ELF-1 (cell line): Measurements from ENCODE around the gene CALCOCO1.
"Not testable (repeated sequence)": the region's sequence is repeated elsewhere in the genome, so short reads cannot be mapped to it uniquely, and the experiment has no call there.

Source experiments
- DNase-seq: peaks from one replicate; pipeline ENCODE4 v3.0.0-alpha.2; 2016; ENCODE audit warnings: low read depth, low spot score

Gene CALCOCO1

DNA sequence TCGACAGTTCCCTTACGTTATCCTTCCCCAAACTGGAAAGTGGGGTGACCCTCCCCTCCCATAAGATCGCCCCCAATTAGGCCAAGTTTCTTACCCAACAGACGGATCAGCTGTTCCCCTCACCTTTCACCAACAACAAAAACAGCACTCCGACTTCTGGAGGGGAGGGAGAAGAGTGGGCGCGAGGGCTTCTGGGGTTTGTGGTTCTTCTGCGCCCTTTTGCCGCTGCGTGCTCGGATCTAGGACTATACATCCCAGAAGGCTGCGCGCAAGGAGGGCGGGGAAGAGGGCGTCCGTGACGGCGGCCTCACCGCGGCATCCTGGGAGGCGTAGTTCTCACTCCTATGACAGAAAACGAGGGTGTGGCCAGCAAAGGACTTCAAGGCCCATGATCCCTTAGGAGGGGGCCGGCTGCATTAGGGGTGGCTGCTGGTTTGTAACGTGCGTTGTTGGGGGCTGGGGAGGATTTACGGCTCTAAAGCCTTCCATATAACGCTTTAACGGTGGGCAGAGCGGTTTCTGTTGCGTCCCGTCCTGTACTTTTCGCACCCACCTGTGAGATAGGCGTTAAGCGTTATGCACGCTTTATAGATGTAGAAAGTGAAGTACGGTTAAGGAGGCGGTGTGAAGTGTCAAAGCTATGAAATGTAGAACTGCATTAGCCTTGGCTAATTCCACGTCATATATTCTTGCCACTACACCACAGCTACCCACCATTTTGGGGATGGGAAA lies at the start of gene CALCOCO1:
TSS of gene CALCOCO1 (minus strand) at position 143 of the 732 bp plus-strand sequence. CDS start 2,210 bp downstream, outside the sequence.
- peak; percentile 99 for DNase-seq

GRCh38 chr12:53776872-53777271 lies 49.6 kb upstream of the CALCOCO1 start:
- DNase-seq, result no peak

- DNase-seq, result no peak
Measured at GRCh38 chr12:53775478-53776145, 48.4 kb upstream of the CALCOCO1 start.

GRCh38 chr12:53770281-53770680 lies 43.0 kb upstream of the CALCOCO1 start:
- no peak for DNase-seq

DNA sequence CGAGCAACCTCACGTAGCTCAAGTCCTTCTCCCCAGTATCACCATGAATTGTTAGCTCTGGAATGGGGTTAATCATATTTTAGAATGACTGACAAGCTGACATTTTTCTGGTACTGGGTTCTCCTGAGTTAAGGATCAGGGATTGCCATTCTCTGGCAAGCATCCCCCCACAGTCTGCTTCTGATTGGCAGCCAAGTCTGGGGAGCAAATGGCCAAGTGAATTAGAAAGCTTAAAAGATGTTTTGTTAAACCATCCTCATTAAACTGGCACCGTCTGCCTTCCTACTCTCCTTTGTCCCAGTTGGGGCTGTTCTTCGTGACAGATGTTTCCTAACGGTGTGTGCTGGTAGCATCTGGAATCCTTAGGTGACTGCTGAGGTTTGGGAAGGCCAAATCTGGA lies 41.7 kb upstream of the CALCOCO1 start:
- DNase-seq, result no peak

- DNase-seq, result no peak
Measured at GRCh38 chr12:53766881-53767280, 39.6 kb upstream of the CALCOCO1 start.

GRCh38 chr12:53765891-53766290 lies 38.6 kb upstream of the CALCOCO1 start:
- no peak for DNase-seq

DNA sequence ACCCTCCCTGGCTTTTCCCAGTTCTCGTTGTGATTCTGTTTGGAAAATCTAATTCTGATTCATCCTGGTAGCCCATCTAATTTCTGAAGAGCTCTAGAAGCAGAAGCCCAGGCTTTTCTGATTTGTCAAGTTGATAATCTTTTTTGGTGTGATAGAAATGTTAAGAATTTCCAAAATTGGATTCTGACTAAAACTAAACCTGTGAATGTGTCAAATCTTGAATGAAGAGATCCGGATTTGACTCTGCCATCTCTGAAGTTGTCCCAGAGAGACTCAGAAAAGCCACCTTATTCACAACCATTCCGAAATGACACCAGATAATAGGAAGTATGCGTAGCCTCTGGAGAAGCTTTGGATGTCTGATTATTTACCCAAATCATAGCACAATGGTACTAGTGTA lies 37.4 kb upstream of the CALCOCO1 start:
- DNase-seq, result no peak

GRCh38 chr12:53762793-53763192 lies 35.5 kb upstream of the CALCOCO1 start:
- not testable (repeated sequence) for DNase-seq

- no peak for DNase-seq
Measured at GRCh38 chr12:53761306-53761705, 34.1 kb upstream of the CALCOCO1 start.

- no peak for DNase-seq
Measured at GRCh38 chr12:53759261-53759660, 32.0 kb upstream of the CALCOCO1 start.

- DNase-seq, result no peak
Measured at GRCh38 chr12:53758730-53759103, 31.5 kb upstream of the CALCOCO1 start.

GRCh38 chr12:53758081-53758729 lies 31.0 kb upstream of the CALCOCO1 start:
- DNase-seq, result no peak

- peak; percentile 96 for DNase-seq
Measured at GRCh38 chr12:53757101-53757770, 30.0 kb upstream of the CALCOCO1 start.

DNA sequence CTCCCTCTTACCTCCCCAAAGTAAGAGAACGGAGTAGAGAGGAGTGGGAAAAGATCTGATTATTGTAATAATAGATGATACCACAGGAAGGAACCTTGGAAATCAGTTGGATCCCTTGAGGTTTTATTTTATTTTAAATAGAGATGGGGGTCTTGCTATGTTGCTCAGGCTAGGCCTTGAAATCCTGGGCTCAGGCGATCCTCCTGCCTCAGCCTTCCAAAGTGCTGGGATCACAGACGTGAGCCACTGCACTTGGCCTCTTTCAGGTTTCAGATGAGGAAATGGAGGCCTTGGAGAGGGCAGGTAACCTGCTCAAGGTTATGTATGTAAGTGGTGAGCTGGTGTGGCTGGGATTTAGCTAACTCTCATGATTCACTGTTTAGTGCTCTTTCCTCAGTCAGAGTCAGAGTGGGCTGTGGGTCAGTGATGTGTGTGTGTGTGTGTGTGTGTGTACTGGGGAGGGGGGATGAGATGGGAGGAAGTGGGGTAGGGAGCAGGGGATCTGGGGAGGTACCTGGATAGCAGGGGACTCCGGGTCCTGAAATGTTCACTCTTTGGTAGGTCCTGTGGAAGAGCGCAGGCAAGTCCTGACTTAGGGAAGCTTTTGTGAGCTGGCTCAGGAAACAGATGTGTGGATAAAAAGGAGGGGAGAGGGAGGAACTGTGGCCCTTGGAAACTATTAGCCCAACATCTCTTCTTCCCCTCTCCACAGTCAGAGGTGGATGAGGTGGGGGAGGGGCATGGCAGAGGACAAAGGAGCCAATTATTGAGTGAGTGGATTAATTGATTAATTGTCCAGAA lies 29.2 kb upstream of the CALCOCO1 start:
- no peak for DNase-seq

DNA sequence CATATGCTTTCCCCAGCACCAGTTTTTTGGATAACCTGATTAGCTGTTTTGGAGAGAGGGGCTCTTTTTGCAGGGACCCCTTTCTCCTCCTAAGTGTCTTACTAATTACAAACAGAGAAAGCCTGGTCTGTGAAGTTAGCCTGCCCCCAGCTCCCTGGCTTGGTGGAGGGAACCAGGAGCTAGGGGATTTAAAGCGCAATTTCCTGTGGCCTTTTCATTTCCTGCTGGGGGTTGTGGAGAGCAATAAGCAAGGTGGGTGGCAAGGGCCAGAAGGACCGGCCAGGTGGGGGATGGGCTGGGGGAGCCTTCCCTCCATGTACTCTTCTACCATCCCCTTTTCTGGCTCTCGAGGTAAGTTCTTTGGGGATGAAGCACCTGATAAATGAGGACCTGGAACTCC lies 28.6 kb upstream of the CALCOCO1 start:
- no peak for DNase-seq

DNA sequence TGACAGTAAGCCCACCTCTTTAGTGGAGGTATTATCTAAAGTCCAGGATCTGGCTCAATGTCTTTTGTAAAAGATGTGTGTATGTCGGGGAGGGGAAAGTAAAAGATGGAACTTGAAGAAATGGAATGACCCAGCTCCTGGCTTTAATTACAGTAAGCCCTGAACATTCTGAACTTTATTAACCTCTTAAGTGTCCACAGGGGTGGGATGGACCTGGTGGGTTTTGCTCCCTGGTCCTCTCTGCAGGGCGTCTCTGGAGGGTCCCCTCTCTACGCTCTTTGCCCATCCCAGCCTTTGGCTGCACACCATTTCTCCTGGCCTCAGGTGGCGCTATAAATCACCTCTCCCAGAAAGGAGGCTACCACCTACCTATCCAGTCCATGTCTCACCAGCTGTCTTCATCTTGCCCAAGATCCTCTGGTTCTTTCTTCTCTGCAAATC lies 28.2 kb upstream of the CALCOCO1 start:
- no peak for DNase-seq

DNA sequence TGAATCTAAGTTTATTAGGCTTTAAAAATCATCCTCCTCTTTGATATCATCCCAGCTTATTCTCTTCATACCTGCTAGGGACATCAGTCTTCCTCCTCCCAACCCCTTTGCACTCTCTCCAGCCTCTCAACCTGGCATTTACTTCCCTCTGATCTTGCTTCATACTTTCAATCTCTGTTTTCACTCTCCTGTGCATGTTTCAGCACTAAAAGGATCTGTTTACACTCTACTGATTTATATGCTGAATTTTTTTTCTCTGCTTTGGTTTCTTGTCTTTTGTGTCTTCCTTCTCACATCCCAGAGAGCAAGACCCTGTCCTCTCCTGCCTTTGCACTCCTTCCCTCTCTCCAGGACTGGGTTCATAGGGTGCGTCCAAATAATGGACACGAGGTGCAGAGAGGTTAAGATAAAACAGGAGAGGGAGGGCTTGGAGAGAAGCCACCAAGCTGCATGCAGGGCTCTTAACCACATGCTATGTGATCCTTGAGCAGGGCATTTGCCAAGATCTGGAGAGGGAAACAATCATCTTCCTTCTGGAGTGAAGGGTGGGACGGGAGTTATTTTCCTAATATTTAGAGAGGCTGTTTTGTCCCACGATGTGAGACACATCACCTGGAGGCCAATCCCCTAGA lies 27.5 kb upstream of the CALCOCO1 start:
- DNase-seq, result no peak

DNA sequence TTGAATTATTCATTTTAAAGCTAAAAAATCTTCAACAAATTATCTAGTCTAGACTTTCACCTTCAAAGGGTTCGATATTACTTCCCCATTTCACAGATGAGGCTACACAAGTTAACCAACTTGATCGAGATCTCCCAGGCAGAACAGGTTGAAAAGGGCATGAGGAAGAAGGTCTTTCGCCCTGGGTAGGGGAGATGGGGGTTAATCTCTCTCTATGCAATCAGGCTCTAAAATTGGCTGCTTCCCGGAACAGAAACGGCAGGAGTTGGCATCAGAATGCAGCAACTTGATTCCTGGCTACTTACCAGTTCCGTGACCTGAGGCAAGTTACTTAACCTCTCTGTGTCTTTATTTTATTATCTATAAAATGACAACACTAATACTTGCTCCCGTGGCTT lies 26.9 kb upstream of the CALCOCO1 start:
- DNase-seq, result no peak

DNA sequence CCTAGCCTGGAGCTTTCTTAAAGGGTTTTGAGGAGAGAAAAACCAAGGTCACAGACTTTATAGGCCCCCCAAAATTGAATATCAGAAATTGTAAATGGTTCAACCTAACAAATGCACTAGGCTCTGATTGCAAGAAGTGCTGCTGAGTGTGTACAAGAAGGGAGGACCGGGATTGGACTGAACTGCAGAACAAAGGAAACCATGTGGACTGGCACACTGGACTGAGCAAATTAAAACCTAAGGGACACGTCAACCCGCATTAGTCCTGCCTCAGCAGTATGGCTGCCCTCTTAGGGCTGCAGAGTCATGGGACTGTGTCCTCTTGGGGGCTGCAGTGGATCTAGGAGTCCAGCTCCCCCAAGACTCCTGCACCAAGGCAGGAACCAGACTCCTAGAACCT lies 25.4 kb upstream of the CALCOCO1 start:
- DNase-seq, result no peak

- no peak for DNase-seq
Measured at GRCh38 chr12:53752192-53752601, 24.9 kb upstream of the CALCOCO1 start.
